GM20000 (cell line): ENCODE measurements around the gene COL23A1.

Experiments
- DNase-seq: peaks from one replicate; pipeline ENCODE4 v3.0.0; 2012; ENCODE audit warnings: low spot score
- TF ChIP-seq, protein P1 (sequence below): IDR thresholded peaks from 2 replicates; pipeline ENCODE4 v1.5.1; 2012; ENCODE audit warnings: mild to moderate bottlenecking, control low read depth; ENCODE audit errors: extremely low read depth, missing control alignments

The COL23A1 gene

DNA sequence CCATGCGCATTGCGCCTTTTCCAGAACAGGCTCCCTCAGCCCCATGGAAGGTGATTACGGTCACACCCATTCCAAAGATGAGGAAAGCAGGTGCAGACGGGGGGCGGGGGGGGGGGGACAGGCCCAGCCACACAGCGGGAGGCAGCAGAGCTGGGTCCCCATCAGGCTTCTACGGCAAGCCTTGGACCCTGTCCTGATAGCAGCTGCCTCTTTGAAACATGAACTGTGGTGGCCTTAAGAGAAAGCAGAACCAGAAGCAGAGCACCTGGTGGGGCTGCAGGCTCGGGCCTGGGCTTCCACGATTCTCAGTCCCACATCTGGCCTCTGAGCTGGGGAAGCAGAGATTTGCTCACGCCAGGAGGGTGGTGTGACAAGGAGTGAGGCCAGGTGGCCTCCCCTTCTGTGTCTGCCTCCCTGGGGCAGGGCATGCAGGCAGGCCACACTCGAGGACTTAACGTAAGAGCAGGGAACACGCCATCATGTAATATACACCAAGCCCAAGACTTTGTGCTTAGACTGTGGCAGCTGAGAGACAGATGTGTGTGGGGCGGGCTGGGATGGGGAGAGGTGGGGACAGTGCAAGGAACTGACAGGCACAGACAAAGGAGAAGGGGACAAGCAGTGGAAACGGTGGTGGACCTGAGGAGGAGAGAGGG lies 343.4 kb downstream of the COL23A1 start:
- no peak for DNase-seq
- TF ChIP-seq, protein P1, sequence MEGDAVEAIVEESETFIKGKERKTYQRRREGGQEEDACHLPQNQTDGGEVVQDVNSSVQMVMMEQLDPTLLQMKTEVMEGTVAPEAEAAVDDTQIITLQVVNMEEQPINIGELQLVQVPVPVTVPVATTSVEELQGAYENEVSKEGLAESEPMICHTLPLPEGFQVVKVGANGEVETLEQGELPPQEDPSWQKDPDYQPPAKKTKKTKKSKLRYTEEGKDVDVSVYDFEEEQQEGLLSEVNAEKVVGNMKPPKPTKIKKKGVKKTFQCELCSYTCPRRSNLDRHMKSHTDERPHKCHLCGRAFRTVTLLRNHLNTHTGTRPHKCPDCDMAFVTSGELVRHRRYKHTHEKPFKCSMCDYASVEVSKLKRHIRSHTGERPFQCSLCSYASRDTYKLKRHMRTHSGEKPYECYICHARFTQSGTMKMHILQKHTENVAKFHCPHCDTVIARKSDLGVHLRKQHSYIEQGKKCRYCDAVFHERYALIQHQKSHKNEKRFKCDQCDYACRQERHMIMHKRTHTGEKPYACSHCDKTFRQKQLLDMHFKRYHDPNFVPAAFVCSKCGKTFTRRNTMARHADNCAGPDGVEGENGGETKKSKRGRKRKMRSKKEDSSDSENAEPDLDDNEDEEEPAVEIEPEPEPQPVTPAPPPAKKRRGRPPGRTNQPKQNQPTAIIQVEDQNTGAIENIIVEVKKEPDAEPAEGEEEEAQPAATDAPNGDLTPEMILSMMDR, result no peak

- TF ChIP-seq, protein P1, result no peak
- DNase-seq, result no peak
These were observed 344.8 kb downstream of the COL23A1 start for GRCh38 chr5:178245389-178245788.

- TF ChIP-seq, protein P1, result no peak
- DNase-seq, result no peak
These were observed 345.6 kb downstream of the COL23A1 start for GRCh38 chr5:178244576-178244975.

DNA sequence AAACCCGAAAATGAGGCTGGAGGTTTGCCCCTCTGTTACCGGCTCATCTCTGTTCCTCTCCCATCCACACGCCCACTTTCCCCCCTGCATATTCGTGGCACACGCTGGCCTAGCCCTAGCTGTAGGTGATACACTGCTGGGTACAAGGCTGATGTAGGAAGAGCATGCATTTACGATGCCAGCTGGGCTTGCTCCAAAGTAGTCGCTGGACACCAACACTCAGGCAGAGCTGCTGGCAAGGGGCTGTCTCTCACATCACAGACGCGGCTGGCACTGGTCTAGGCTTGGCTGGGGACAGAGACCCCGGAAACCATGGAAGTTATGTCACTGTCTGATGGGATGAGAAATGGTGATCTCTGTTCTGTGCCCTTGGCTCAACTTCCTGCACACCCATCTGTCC lies 347.8 kb downstream of the COL23A1 start:
- DNase-seq, result no peak
- TF ChIP-seq, protein P1, result no peak

GRCh38 chr5:178241688-178242231 lies 348.4 kb downstream of the COL23A1 start:
- DNase-seq, result no peak
- TF ChIP-seq, protein P1, result no peak

GRCh38 chr5:178241231-178241663 lies 348.9 kb downstream of the COL23A1 start:
- TF ChIP-seq, protein P1, result no peak
- DNase-seq, result no peak

- TF ChIP-seq, protein P1, result no peak
- DNase-seq, result no peak
These were observed 349.4 kb downstream of the COL23A1 start for GRCh38 chr5:178240766-178241165.
